ENCODE data around the gene ATOH8. TPM values are rescaled to one million over a fixed set of nuclear protein-coding genes. Genes with fewer than 3 reads are reported as not detected.
A peak's percentile ranks its signal among the peaks of the same experiment; 100 is the strongest.

ATOH8 gene
- total RNA-seq, 4 donors from 2014 or later, result 82.8 to 260 (median 167) TPM

GRCh38 chr2:85793584-85793983, 39.8 kb downstream of the ATOH8 start:
- Histone ChIP-seq H3K36me3 (peaks cover 0 to 5% of the 10 kb centered on the region in 2 donors), H3K27ac (peak overlapping the region; percentile 50 to 89 (median 85)), H3K9me3 (no peaks in the 10 kb centered on the region), H3K27me3 (no peaks in the 10 kb centered on the region), H3K4me3 (replicated peaks in 1 of 3) (no peak overlapping the region), H3K4me1 (peaks cover 37 to 77% of the 10 kb centered on the region in 2 donors)
- no peak for DNase-seq
- TF ChIP-seq CTCF (IDR thresholded peaks at IDR 0.05) (no peak), POLR2A (IDR thresholded peaks at IDR 0.05) (no peak)
- intact Hi-C loops (cut with DNase I), result no loop called here
- WGBS, 2 donors, result 78 to 82% methylated on average over 4 of the region's 4 CpGs

GRCh38 chr2:85794038-85794441, 40.2 kb downstream of the ATOH8 start:
- no peak for DNase-seq
- TF ChIP-seq CTCF (IDR thresholded peaks at IDR 0.05) (no peak), POLR2A (IDR thresholded peaks at IDR 0.05) (no peak)
- peaks cover 33 to 73% of the 10 kb centered on the region in 2 donors for H3K4me1 ChIP-seq
- H3K9me3 ChIP-seq, result no peaks in the 10 kb centered on the region
- intact Hi-C loops (cut with DNase I), result no loop called here
- H3K27ac ChIP-seq, result peak overlapping the region; percentile 50 to 89 (median 85)
- H3K27me3 ChIP-seq, result no peaks in the 10 kb centered on the region
- no peak overlapping the region for H3K4me3 ChIP-seq (replicated peaks in 1 of 3)
- peaks cover 0 to 5% of the 10 kb centered on the region in 2 donors for H3K36me3 ChIP-seq
- WGBS, 2 donors, result 75 to 93% methylated on average over 2 to 3 of the region's 3 CpGs

- Histone ChIP-seq H3K9me3 (no peaks in the 10 kb centered on the region), H3K27ac (peak overlapping the region; percentile 50 to 89 (median 85)), H3K4me3 (replicated peaks in 1 of 3) (no peak overlapping the region), H3K27me3 (no peaks in the 10 kb centered on the region), H3K36me3 (peaks cover 0 to 5% of the 10 kb centered on the region in 2 donors), H3K4me1 (peaks cover 33 to 72% of the 10 kb centered on the region in 2 donors)
- WGBS, 2 donors, result 64 to 73% methylated on average over 7 to 12 of the region's 14 CpGs
- peak; percentile 51 to 69 for DNase-seq
- intact Hi-C loops (cut with DNase I), result no loop called here
- TF ChIP-seq CTCF (IDR thresholded peaks at IDR 0.05), result no peak
- no peak for TF ChIP-seq POLR2A (IDR thresholded peaks at IDR 0.05)
These were observed 40.8 kb downstream of the ATOH8 start for GRCh38 chr2:85794491-85795121.

DNA sequence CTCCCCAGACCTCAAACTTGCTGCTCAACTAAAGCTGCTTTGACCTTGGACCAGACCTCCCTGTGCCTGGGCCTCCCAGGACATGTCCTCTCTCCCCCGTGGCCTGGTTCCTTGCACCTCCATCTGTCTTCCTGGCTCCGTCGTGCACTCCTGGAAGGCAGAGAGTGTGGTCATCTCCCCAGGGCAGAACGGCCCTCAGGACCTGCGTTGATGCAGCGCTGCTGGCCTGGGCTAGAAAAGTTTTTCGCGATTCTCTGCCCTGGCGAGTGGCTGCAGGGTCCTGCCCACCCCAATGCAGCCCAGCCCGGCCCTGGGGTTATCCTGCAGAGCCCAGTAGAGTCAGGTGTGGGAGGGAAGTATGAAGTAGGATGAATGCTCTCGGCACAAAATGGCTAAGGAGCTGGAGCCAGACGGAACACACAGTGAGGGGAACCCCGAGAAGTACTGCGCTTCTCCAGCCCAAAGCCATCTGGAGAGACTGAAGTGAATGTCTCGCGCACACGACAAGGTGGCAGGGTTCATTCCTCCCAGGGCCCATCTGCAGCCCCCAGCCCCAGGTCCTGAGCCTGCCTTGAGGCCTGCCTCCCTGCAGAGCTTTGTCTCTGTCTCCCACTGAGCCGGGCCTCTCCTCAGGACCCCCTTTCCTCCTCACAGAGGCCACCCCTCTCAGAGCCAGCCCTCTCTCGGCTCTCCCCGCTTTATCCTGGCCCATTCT, 41.7 kb downstream of the ATOH8 start:
- H3K27me3 ChIP-seq, result no peaks in the 10 kb centered on the region
- peaks cover 33 to 72% of the 10 kb centered on the region in 2 donors for H3K4me1 ChIP-seq
- peaks cover 0 to 5% of the 10 kb centered on the region in 2 donors for H3K36me3 ChIP-seq
- 86 to 87% methylated on average over 20 of the region's 20 CpGs for WGBS, 2 donors
- TF ChIP-seq CTCF (IDR thresholded peaks at IDR 0.05) (no peak), POLR2A (IDR thresholded peaks at IDR 0.05) (no peak)
- intact Hi-C loops (cut with DNase I), result no loop called here
- peak overlapping the region; percentile 50 to 89 (median 85) for H3K27ac ChIP-seq
- no peak overlapping the region for H3K4me3 ChIP-seq (replicated peaks in 1 of 3)
- no peaks in the 10 kb centered on the region for H3K9me3 ChIP-seq
- no peak for DNase-seq

GRCh38 chr2:85796046-85796340, 42.2 kb downstream of the ATOH8 start:
- TF ChIP-seq POLR2A (IDR thresholded peaks at IDR 0.05) (no peak), CTCF (IDR thresholded peaks at IDR 0.05) (no peak)
- Histone ChIP-seq H3K27ac (peak overlapping the region; percentile 4 to 89 (median 85)), H3K9me3 (no peaks in the 10 kb centered on the region), H3K4me3 (replicated peaks in 1 of 3) (no peak overlapping the region), H3K27me3 (no peaks in the 10 kb centered on the region), H3K36me3 (peaks cover 0 to 5% of the 10 kb centered on the region in 2 donors), H3K4me1 (peaks cover 33 to 68% of the 10 kb centered on the region in 2 donors)
- no peak for DNase-seq
- WGBS, 2 donors, result 75 to 79% methylated on average over 6 of the region's 6 CpGs
- intact Hi-C loops (cut with DNase I), result no loop called here

All from thyroid gland (tissue), 4 donors.